Right lobe of liver (tissue), 4 donors: ENCODE data around the gene SRD5A1.

Source experiments
- CTCF ChIP-seq, 4 donors: fragments of 200-600 bp in 3 of 4; fragments of 450-650 bp in 1 of 4; IDR thresholded peaks; one replicate each; pipeline versions ENCODE4 v1.5.1 to v1.8.0; 2016 to 2022; ENCODE audit warnings: antibody characterized with exemption in 4 of 4, mild to moderate bottlenecking in 2 of 4
- POLR2A ChIP-seq: fragments of 450-650 bp; IDR thresholded peaks from one replicate; pipeline ENCODE4 v1.6.1; 2017; ENCODE audit warnings: antibody characterized with exemption, mild to moderate bottlenecking
- donor health status: DM: no; HTN: no; CAD: no.
- donor health status: DM: no; HTN: no; CAD: no.
- donor health status: DM: no; HTN: yes; CAD: no.

- no peak for TF ChIP-seq CTCF (IDR thresholded peaks at IDR 0.05)
- TF ChIP-seq POLR2A: no peak
These were observed 29.6 kb upstream of the SRD5A1 start for GRCh38 chr5:6603643-6604042.
